ENCODE data around the gene GRWD1. TPM values are rescaled to one million over a fixed set of nuclear protein-coding genes. Genes with fewer than 3 reads are reported as not detected.
"Not testable (repeated sequence)": the region's sequence is repeated elsewhere in the genome, so short reads cannot be mapped to it uniquely, and the experiment has no call there.

Gene GRWD1
- total and polyA plus RNA-seq, 10 of the 15 experiments (the other 5 are each of a cell fraction or from before 2014, with no cell fraction given), result 1.4 to 103 (median 30.7) TPM

- TF ChIP-seq PRDM15 (CRISPR knock-in tag; IDR thresholded peaks at IDR 0.05) (no peak), JUNB (IDR thresholded peaks at IDR 0.05) (no peak), ATF3 (IDR thresholded peaks at IDR 0.05; ENCODE audit: borderline replicate concordance, extremely low read depth, low read depth, low read length) (no peak), RFX5 (IDR thresholded peaks at IDR 0.05; ENCODE audit: low read depth, low read length) (no peak), SP1 (IDR thresholded peaks at IDR 0.05; ENCODE audit: low read depth, low read length) (no peak)
- TF ChIP-seq, protein P1, sequence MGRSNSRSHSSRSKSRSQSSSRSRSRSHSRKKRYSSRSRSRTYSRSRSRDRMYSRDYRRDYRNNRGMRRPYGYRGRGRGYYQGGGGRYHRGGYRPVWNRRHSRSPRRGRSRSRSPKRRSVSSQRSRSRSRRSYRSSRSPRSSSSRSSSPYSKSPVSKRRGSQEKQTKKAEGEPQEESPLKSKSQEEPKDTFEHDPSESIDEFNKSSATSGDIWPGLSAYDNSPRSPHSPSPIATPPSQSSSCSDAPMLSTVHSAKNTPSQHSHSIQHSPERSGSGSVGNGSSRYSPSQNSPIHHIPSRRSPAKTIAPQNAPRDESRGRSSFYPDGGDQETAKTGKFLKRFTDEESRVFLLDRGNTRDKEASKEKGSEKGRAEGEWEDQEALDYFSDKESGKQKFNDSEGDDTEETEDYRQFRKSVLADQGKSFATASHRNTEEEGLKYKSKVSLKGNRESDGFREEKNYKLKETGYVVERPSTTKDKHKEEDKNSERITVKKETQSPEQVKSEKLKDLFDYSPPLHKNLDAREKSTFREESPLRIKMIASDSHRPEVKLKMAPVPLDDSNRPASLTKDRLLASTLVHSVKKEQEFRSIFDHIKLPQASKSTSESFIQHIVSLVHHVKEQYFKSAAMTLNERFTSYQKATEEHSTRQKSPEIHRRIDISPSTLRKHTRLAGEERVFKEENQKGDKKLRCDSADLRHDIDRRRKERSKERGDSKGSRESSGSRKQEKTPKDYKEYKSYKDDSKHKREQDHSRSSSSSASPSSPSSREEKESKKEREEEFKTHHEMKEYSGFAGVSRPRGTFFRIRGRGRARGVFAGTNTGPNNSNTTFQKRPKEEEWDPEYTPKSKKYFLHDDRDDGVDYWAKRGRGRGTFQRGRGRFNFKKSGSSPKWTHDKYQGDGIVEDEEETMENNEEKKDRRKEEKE (IDR thresholded peaks at IDR 0.05), result no peak
- TF ChIP-seq, protein P2, sequence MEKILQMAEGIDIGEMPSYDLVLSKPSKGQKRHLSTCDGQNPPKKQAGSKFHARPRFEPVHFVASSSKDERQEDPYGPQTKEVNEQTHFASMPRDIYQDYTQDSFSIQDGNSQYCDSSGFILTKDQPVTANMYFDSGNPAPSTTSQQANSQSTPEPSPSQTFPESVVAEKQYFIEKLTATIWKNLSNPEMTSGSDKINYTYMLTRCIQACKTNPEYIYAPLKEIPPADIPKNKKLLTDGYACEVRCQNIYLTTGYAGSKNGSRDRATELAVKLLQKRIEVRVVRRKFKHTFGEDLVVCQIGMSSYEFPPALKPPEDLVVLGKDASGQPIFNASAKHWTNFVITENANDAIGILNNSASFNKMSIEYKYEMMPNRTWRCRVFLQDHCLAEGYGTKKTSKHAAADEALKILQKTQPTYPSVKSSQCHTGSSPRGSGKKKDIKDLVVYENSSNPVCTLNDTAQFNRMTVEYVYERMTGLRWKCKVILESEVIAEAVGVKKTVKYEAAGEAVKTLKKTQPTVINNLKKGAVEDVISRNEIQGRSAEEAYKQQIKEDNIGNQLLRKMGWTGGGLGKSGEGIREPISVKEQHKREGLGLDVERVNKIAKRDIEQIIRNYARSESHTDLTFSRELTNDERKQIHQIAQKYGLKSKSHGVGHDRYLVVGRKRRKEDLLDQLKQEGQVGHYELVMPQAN (conservative IDR thresholded peaks at IDR 0.05), result no peak
- TF ChIP-seq, protein P3, sequence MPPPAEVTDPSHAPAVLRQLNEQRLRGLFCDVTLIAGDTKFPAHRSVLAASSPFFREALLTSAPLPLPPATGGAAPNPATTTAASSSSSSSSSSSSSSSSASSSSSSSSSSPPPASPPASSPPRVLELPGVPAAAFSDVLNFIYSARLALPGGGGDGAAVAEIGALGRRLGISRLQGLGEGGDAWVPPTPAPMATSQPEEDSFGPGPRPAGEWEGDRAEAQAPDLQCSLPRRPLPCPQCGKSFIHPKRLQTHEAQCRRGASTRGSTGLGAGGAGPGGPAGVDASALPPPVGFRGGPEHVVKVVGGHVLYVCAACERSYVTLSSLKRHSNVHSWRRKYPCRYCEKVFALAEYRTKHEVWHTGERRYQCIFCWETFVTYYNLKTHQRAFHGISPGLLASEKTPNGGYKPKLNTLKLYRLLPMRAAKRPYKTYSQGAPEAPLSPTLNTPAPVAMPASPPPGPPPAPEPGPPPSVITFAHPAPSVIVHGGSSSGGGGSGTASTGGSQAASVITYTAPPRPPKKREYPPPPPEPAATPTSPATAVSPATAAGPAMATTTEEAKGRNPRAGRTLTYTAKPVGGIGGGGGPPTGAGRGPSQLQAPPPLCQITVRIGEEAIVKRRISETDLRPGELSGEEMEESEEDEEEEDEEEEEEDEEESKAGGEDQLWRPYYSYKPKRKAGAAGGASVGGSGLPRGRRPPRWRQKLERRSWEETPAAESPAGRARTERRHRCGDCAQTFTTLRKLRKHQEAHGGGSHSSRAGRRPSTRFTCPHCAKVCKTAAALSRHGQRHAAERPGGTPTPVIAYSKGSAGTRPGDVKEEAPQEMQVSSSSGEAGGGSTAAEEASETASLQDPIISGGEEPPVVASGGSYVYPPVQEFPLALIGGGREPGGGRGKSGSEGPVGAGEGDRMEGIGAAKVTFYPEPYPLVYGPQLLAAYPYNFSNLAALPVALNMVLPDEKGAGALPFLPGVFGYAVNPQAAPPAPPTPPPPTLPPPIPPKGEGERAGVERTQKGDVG (CRISPR knock-in tag; IDR thresholded peaks at IDR 0.05), result no peak
These were observed 42.2 kb downstream of the GRWD1 start (continued) for GRCh38 chr19:48487948-48488347.

DNA sequence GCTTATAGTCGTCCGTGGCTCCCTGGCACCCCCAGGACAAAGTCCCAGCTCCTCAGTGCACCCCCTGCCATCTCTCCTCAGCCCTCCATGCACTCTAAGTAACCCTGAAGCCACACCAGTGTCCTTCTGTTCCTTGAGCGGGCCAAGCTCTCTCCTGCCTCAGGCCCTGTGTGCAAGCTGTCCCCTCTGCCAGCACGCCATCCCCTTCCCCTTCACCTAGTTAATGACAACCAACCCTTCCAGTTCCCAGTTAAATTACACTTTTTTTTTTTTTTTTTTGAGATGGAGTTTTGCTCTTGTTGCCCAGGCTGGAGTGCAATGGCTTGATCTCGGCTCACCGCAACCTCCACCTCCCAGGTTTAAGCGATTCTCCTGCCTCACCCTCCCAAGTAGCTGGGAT is 42.7 kb downstream of the GRWD1 start:
- BruUV-seq (replicated peaks); DNase-seq (ENCODE audit: low read depth, low spot score); in situ Hi-C loops (cut with MboI); H3K27ac ChIP-seq (ENCODE audit: control insufficient read depth, insufficient read depth); H3K9ac ChIP-seq (ENCODE audit: control insufficient read depth, insufficient read depth, low read length); intact Hi-C loops (cut with micrococcal nuclease; ENCODE audit: unreplicated experiment); H3K9me3 ChIP-seq (replicated peaks; ENCODE audit: control insufficient read depth, insufficient read depth, low read length); H3K4me2 ChIP-seq (ENCODE audit: control insufficient read depth, insufficient read depth); ATAC-seq; H3K79me2 ChIP-seq (ENCODE audit: control insufficient read depth, insufficient read depth, low read length); H3K4me3 ChIP-seq; H3K36me3 ChIP-seq (ENCODE audit: control insufficient read depth in 2 of 2, insufficient read depth in 2 of 2, low read length in 1 of 2); H4K20me1 ChIP-seq (ENCODE audit: control insufficient read depth, insufficient read depth); FAIRE-seq; H3K27me3 ChIP-seq (replicated peaks in 1 of 2; ENCODE audit: control insufficient read depth in 2 of 2, insufficient read depth in 2 of 2, low read length in 1 of 2); H2AFZ ChIP-seq (ENCODE audit: control insufficient read depth, low read depth, low read length): not testable (repeated sequence)
- POLR2A ChIA-PET, result interaction anchor here (0.7 kb wide), 1 partner anchor 261 kb away, joined by 4 read pairs; no protein-coding TSS in a partner anchor
- SMC1A ChIA-PET (ENCODE audit: uncharacterized antibody, unreplicated experiment), result interaction anchor here (3.1 kb wide), 1 partner anchor 96 kb away, joined by 25 read pairs; no protein-coding TSS in a partner anchor
- 53% methylated on average over 7 of the region's 7 CpGs for WGBS (ENCODE audit: insufficient coverage, insufficient replicate concordance, low lambda C conversion rate, missing lambda C conversion rate)
- CTCF ChIA-PET, result interaction anchor here (0.7 to 6.0 kb wide), 10 partner anchors 9 to 184 kb away, joined by 3 to 155 read pairs (median 6); partner anchors contain the start of gene KCNJ14
- RAD21 ChIA-PET (ENCODE audit: unreplicated experiment), result interaction anchor here (1.2 to 3.7 kb wide), 3 partner anchors 95 to 100 kb away, joined by 3 to 42 read pairs (median 3); no protein-coding TSS in a partner anchor
- peaks cover 20% of the 10 kb centered on the region for H3K4me1 ChIP-seq (ENCODE audit: control insufficient read depth, insufficient read depth, low read length)

Data from GM12878 (cell line).